GM19035 (cell line): ENCODE measurements around the gene SCN5A.

Source experiments
- ATAC-seq: cut with Tn5 transposase; IDR thresholded peaks from one replicate; pipeline ENCODE4 v1.9.1; 2021; ENCODE audit not compliant: unreplicated experiment

The SCN5A gene

GRCh38 chr3:38627956-38628355, 21.5 kb downstream of the SCN5A start:
- ATAC-seq = no peak

- no peak for ATAC-seq
These were observed 23.3 kb downstream of the SCN5A start for GRCh38 chr3:38626171-38626570.

GRCh38 chr3:38623539-38623938, 25.9 kb downstream of the SCN5A start:
- no peak for ATAC-seq

- ATAC-seq = no peak
These were observed 27.2 kb downstream of the SCN5A start for GRCh38 chr3:38622336-38622735.

GRCh38 chr3:38620236-38620635, 29.3 kb downstream of the SCN5A start:
- ATAC-seq = no peak

- no peak for ATAC-seq
These were observed 31.1 kb downstream of the SCN5A start for GRCh38 chr3:38618343-38618742.

GRCh38 chr3:38617586-38617985, 31.9 kb downstream of the SCN5A start:
- ATAC-seq = no peak

GRCh38 chr3:38617137-38617536, 32.4 kb downstream of the SCN5A start:
- no peak for ATAC-seq

GRCh38 chr3:38616658-38617057, 32.8 kb downstream of the SCN5A start:
- ATAC-seq = no peak

GRCh38 chr3:38616111-38616510, 33.4 kb downstream of the SCN5A start:
- no peak for ATAC-seq

GRCh38 chr3:38614651-38615352, 34.7 kb downstream of the SCN5A start:
- ATAC-seq = no peak

GRCh38 chr3:38614091-38614490, 35.4 kb downstream of the SCN5A start:
- ATAC-seq = no peak

- ATAC-seq = no peak
These were observed 36.1 kb downstream of the SCN5A start for GRCh38 chr3:38613426-38613825.

- ATAC-seq = no peak
These were observed 37.6 kb downstream of the SCN5A start for GRCh38 chr3:38611866-38612265.

- ATAC-seq = no peak
These were observed 38.6 kb downstream of the SCN5A start for GRCh38 chr3:38610934-38611333.

- ATAC-seq = no peak
These were observed 39.1 kb downstream of the SCN5A start for GRCh38 chr3:38610436-38610835.

GRCh38 chr3:38609386-38610111, 39.9 kb downstream of the SCN5A start:
- no peak for ATAC-seq

GRCh38 chr3:38608961-38609360, 40.5 kb downstream of the SCN5A start:
- no peak for ATAC-seq

- no peak for ATAC-seq
These were observed 41.3 kb downstream of the SCN5A start for GRCh38 chr3:38608086-38608775.

- no peak for ATAC-seq
These were observed 42.9 kb downstream of the SCN5A start for GRCh38 chr3:38606561-38606960.

GRCh38 chr3:38605981-38606380, 43.5 kb downstream of the SCN5A start:
- ATAC-seq = no peak

GRCh38 chr3:38604246-38604645, 45.2 kb downstream of the SCN5A start:
- no peak for ATAC-seq
